HepG2 (cell line): ENCODE measurements around the gene MCF2L. TPM values are rescaled to one million over a fixed set of nuclear protein-coding genes. Genes with fewer than 3 reads are reported as not detected.

ENCODE experiments used
- ATF7-NPFF ChIP-seq: sonication (generic); formaldehyde crosslinking; IDR thresholded peaks from 2 replicates; pipeline ENCODE4 v1.8.1; 2023; ENCODE audit warnings: mild to moderate bottlenecking, low read depth, missing genetic modification reagents, moderate library complexity
- HBP1 ChIP-seq: IDR thresholded peaks from 2 replicates; pipeline ENCODE4 v1.6.1; 2016; ENCODE audit warnings: low read depth, control low read depth
- IRF2 ChIP-seq: IDR thresholded peaks from 2 replicates; pipeline ENCODE4 v1.6.1; 2018; ENCODE audit warnings: missing genetic modification reagents, missing compliant biosample characterization
- KIAA2018 ChIP-seq: sonication (generic); formaldehyde crosslinking; IDR thresholded peaks from 2 replicates; pipeline ENCODE4 v1.5.0; 2020; ENCODE audit warnings: mild to moderate bottlenecking, missing genetic modification reagents, borderline replicate concordance
- MAF1 ChIP-seq: sonication (generic); formaldehyde crosslinking; IDR thresholded peaks from 2 replicates; pipeline ENCODE4 v1.5.0; 2020; ENCODE audit warnings: missing genetic modification reagents, borderline replicate concordance
- NCOA5 ChIP-seq: sonication (generic); formaldehyde crosslinking; IDR thresholded peaks from 2 replicates; pipeline ENCODE4 v1.4.0; 2020; ENCODE audit warnings: missing genetic modification reagents
- ONECUT2 ChIP-seq: sonication (generic); formaldehyde crosslinking; IDR thresholded peaks from 2 replicates; pipeline ENCODE4 v1.4.0; 2020; ENCODE audit warnings: missing genetic modification reagents
- REXO4 ChIP-seq: sonication (generic); formaldehyde crosslinking; IDR thresholded peaks from 2 replicates; pipeline ENCODE4 v1.8.0; 2022; ENCODE audit warnings: missing genetic modification reagents, mild to moderate bottlenecking, borderline replicate concordance
- RFX1 ChIP-seq: fragments of 450-650 bp; IDR thresholded peaks from 2 replicates; pipeline ENCODE4 v1.6.1; 2017
- SIN3B ChIP-seq: fragments of 150-350 bp; IDR thresholded peaks from 2 replicates; pipeline ENCODE4 v1.6.1; 2014; ENCODE audit warnings: low read length
- ZNF331 ChIP-seq: sonication (generic); formaldehyde crosslinking; IDR thresholded peaks from 2 replicates; pipeline ENCODE4 v1.4.0; 2020; ENCODE audit warnings: missing genetic modification reagents
- ZNF335 ChIP-seq: sonication (generic); formaldehyde crosslinking; IDR thresholded peaks from 2 replicates; pipeline ENCODE4 v1.4.0; 2020; ENCODE audit warnings: missing genetic modification reagents
- ZNF530 ChIP-seq: sonication (generic); formaldehyde crosslinking; IDR thresholded peaks from 2 replicates; pipeline ENCODE4 v1.5.0; 2020; ENCODE audit warnings: low read depth, mild to moderate bottlenecking, missing genetic modification reagents
- polyA plus RNA-seq, 8 experiments: library from polyadenylated mRNA; depleted of rRNA in 3 of 8; stranded (reverse) in 7 of 8; unstranded in 1 of 8; fragments of >200 nt; fragmentation: Illumina TruSeq in 4 of 8; extraction: Trizol in 4 of 8; gene quantifications; 2 replicates each; pipeline versions ENCODE4 v1.2.1 to v1.2.3, GENCODE V29; 2011 to 2016; ENCODE audit warnings: low read depth in 4 of 8, missing spikeins in 1 of 8, mixed read lengths in 1 of 8; ENCODE audit not compliant: insufficient read depth in 1 of 8
- total RNA-seq, 5 experiments: library from RNA; depleted of rRNA; stranded (reverse); fragments of >200 nt; fragmentation: Illumina TruSeq; extraction: Trizol; gene quantifications; 2 replicates each; pipeline ENCODE4 v1.2.3, GENCODE V29; 2016; ENCODE audit warnings: low read depth in 1 of 5
- TF ChIP-seq, protein P1 (sequence below): sonication (generic); formaldehyde crosslinking; IDR thresholded peaks from 2 replicates; pipeline ENCODE4 v1.4.0; 2020; ENCODE audit warnings: mild to moderate bottlenecking, missing genetic modification reagents, borderline replicate concordance
- TF ChIP-seq, protein P2 (sequence below): sonication (generic); formaldehyde crosslinking; IDR thresholded peaks from 2 replicates; pipeline ENCODE4 v1.4.0; 2020; ENCODE audit warnings: missing genetic modification reagents

The MCF2L gene
- total and polyA plus RNA-seq, 2 of the 13 experiments (the other 11 are each of a cell fraction or from before 2014, with no cell fraction given), result 19.4 to 28.4 TPM

GRCh38 chr13:113105032-113105920 lies 136.3 kb downstream of the MCF2L start, which contains the start of gene F7 (continued):
- TF ChIP-seq NCOA5 (CRISPR knock-in tag) (no peak), IRF2 (CRISPR knock-in tag) (peak; percentile 71; the same call in 1 of the 2 replicates), REXO4 (CRISPR knock-in tag) (no peak), KIAA2018 (no peak), ATF7-NPFF (CRISPR knock-in tag) (no peak), ZNF335 (CRISPR knock-in tag) (no peak), ZNF331 (CRISPR knock-in tag) (peak; percentile 80), ONECUT2 (no peak), MAF1 (CRISPR knock-in tag) (peak; percentile 24; the same call in 1 of the 2 replicates), SIN3B (no peak), HBP1 (CRISPR knock-in tag) (peak; percentile 79; the same call in 1 of the 2 replicates), ZNF530 (CRISPR knock-in tag) (no peak), RFX1 (no peak)
- TF ChIP-seq, protein P1, sequence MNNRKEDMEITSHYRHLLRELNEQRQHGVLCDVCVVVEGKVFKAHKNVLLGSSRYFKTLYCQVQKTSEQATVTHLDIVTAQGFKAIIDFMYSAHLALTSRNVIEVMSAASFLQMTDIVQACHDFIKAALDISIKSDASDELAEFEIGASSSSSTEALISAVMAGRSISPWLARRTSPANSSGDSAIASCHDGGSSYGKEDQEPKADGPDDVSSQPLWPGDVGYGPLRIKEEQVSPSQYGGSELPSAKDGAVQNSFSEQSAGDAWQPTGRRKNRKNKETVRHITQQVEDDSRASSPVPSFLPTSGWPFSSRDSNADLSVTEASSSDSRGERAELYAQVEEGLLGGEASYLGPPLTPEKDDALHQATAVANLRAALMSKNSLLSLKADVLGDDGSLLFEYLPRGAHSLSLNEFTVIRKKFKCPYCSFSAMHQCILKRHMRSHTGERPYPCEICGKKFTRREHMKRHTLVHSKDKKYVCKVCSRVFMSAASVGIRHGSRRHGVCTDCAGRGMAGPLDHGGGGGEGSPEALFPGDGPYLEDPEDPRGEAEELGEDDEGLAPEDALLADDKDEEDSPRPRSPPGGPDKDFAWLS (CRISPR knock-in tag), result no peak
- TF ChIP-seq, protein P2, sequence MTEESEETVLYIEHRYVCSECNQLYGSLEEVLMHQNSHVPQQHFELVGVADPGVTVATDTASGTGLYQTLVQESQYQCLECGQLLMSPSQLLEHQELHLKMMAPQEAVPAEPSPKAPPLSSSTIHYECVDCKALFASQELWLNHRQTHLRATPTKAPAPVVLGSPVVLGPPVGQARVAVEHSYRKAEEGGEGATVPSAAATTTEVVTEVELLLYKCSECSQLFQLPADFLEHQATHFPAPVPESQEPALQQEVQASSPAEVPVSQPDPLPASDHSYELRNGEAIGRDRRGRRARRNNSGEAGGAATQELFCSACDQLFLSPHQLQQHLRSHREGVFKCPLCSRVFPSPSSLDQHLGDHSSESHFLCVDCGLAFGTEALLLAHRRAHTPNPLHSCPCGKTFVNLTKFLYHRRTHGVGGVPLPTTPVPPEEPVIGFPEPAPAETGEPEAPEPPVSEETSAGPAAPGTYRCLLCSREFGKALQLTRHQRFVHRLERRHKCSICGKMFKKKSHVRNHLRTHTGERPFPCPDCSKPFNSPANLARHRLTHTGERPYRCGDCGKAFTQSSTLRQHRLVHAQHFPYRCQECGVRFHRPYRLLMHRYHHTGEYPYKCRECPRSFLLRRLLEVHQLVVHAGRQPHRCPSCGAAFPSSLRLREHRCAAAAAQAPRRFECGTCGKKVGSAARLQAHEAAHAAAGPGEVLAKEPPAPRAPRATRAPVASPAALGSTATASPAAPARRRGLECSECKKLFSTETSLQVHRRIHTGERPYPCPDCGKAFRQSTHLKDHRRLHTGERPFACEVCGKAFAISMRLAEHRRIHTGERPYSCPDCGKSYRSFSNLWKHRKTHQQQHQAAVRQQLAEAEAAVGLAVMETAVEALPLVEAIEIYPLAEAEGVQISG (CRISPR knock-in tag), result peak; percentile 47
